GM10266 (cell line): ENCODE results near the gene HNRNPF.

Experiments
- DNase-seq: peaks from one replicate; pipeline ENCODE4 v3.0.0; 2012; ENCODE audit errors: extremely low spot score
- CTCF ChIP-seq: IDR thresholded peaks from 2 replicates; pipeline ENCODE4 v1.5.1; 2012; ENCODE audit warnings: mild to moderate bottlenecking, low read depth; ENCODE audit not compliant: control insufficient read depth, insufficient read depth; ENCODE audit errors: missing control alignments

HNRNPF gene

DNA sequence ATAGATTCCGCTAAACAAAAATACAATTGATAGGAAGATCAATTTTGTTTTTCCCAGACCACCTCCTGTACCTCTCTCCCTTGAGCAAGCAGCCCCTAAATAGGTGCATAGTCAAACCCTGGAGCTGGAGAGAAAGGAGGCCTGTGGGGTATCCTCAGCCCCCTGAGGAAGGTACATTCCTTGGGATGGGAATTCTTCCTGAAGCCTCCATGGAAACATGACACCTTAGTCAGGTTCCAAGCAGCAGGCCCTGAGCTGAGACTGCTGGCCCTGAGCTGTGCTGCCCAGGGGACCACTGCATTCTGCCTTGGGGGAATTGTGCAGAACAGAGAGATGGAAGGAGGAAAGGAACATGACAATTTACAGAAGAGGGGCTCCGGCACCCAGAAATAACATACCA, 7.4 kb downstream of the HNRNPF start:
- no peak for DNase-seq
- TF ChIP-seq CTCF, result no peak

DNA sequence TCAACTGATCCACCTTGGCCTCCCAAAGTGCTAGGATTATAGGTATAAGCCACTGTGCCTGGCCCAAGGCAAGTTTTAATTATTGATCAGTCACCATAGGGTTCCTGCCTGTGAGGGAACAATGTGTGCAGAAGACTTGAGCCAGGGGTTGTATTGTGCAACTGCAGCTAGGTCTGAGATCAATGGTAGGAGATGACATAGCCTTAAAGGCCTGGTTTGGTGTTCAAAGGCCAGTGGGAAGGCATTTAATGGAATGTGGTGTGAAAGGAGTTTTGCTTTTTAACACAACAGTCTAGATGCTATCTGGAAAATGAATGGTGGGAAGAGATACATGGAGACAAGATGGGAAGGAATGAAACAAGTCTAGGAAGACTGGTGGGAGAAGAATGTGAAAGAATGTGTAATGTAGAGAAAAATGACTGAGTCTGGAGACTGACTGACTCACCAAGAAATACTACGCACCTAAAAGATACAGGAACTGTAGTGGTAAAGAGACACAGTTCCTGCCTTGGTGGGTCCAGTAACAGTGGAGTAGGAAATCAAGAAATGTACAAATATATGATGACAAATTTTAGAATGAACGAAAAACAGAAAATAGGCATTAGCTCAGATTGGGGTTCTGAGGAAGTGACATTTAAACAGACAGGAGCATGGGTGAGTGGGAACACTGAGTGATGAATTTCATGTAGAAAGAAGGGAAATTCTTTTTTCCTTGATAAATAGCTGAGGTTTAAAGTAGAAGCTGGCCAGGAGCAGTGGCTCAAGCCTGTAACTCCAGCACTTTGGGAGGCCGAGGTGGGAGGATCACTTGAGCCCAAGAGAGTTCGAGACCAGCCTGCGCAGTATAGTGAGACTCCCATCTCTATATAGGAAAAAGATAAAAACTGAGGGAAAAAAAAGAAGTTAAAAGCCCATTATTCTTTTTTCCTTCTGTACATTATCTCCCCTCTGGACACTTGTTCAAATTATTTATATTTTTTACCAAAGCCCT, 9.4 kb downstream of the HNRNPF start:
- TF ChIP-seq CTCF, result no peak
- DNase-seq, result no peak

DNA sequence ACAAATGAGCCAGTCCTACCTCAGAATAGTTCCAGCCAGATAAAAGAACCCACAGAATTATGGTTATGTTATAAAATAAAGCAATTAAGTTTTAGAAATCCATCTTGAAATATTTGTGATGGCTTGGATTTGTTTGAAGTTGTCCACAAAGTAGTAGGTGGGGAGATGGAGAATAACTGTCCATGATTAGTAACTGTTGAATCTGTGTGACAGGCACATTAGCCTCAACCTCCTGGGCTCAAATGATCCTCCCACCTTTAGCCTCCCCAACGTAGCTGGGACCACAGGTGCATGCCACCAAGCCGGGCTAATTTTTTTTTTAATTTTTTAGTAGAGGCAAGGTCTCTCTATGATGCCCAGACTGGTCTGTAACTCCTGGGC, 10.1 kb downstream of the HNRNPF start:
- DNase-seq, result no peak

GRCh38 chr10:43396928-43397624, 11.9 kb downstream of the HNRNPF start:
- TF ChIP-seq CTCF, result no peak
- DNase-seq, result peak; percentile 93

More for the DNA sequence above, 10.1 kb downstream of the HNRNPF start:
- no peak for TF ChIP-seq CTCF

DNA sequence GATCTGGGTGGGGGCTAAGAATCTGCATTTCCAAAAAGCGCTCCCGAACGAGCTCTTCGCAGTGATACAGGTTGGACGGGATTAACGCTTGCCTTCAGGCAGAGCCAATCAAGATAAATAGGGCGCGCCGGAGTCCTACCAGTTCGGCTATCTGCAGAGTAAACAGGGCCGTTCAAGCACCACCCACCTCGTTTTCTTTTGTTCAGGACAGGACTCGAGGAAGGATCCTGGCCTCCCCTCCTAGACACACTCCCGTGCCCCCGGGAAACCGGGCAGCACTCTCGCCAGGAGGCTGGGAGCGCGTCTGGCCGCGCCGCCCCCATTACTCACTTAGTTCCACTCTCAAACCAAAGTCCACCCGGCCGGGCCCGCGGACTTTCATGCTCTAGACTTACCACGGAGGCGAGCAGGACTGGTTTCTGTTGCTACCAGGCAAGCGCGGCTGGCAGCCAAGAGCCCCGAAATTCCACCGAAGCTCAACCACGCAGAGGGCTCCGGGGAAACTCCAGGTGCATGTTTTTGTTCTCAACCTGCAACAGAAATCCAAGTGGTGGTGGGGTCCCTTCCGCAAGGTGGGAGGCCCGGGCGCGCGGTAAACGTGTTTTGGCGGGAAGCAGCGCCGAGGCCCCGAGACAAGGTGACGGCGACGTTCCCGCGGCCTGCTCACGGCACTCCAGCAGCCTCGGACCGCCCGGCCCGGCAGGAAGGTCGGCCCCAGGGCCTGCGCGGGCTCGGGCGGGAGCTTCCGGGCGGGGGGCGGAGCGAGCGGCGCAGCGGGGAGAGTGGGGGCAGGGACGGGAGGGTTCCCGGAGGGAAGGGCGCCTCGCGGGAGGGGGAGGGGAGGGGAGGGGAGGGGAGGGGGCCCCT, 12.7 kb downstream of the HNRNPF start:
- TF ChIP-seq CTCF, result no peak
- peak; percentile 88 for DNase-seq

DNA sequence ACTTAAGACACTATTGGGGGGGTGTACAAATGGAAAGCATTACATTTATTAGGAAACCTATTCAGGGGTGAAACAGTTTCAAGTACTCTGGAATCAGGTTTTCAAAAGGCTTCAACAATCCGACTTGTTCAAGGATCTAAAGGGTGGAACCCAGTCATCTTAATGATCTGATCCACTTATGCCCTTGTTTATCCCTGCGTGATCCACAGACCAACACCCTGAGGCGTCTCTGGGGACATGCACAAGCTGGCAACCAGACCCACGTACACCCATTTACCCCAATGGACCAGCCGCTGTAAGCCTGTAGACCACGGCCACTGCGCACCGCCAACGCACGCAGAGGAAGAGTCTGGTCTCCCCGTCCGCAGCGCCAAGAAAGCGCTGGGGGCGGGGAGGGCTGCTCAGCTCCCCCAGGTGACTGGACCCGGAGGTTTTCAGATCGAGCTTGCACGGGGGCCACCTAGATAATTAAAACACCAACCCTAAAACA, 13.4 kb downstream of the HNRNPF start:
- TF ChIP-seq CTCF, result no peak
- no peak for DNase-seq
